ENCODE results near the gene RPL3. TPM values are rescaled to one million over a fixed set of nuclear protein-coding genes. Genes with fewer than 3 reads are reported as not detected.

Gene RPL3
- total RNA-seq, 1 donor from 2014 or later = 2,433 TPM

DNA sequence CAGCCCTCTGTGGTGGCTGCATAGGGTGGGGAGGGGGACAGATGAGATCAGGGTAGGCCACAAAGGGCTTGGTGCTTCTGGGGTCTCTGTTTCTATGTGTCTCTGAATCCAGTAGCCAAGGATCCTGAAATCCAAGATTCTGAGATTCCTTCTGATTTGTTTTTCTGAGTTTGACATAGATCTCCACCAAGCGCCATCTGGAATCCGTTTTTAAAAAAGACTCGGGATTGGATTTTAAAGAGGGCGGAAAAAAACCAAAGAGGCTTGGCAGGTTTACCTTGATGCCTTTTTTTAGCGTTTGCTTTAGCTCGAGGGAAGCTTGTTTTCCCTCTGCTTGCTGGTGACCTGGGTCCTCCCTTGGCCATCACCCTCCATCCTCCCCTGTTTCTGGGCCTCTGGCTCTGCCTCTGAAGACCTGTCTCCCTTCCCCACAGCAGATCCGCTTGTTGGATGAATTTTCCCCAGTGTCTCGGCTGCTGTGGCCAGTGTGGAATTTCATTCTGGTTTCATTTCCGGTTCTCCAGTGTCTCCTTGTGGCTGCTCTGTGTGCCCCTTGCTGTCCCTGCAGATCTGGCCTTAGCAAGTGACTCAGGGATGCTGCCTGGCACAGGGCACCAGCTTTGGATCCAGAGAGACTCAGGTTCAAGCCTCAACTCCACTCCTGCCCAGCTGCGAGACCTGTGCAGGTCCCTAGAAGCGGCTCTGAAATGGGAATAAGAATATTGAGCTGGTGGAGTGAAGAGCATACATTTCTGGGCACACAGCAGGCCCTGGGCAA is 45.5 kb upstream of the RPL3 start:
- TF ChIP-seq, protein P1, sequence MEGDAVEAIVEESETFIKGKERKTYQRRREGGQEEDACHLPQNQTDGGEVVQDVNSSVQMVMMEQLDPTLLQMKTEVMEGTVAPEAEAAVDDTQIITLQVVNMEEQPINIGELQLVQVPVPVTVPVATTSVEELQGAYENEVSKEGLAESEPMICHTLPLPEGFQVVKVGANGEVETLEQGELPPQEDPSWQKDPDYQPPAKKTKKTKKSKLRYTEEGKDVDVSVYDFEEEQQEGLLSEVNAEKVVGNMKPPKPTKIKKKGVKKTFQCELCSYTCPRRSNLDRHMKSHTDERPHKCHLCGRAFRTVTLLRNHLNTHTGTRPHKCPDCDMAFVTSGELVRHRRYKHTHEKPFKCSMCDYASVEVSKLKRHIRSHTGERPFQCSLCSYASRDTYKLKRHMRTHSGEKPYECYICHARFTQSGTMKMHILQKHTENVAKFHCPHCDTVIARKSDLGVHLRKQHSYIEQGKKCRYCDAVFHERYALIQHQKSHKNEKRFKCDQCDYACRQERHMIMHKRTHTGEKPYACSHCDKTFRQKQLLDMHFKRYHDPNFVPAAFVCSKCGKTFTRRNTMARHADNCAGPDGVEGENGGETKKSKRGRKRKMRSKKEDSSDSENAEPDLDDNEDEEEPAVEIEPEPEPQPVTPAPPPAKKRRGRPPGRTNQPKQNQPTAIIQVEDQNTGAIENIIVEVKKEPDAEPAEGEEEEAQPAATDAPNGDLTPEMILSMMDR (IDR thresholded peaks at IDR 0.05; ENCODE audit: unreplicated experiment) = no peak
- no peak overlapping the region for H3K27ac Mint-ChIP-seq
- H3K36me3 Mint-ChIP-seq (ENCODE audit: insufficient read depth) = peaks cover 11% of the 10 kb centered on the region
- no peaks in the 10 kb centered on the region for H3K9me3 Mint-ChIP-seq (ENCODE audit: low read depth)
- H3K27me3 Mint-ChIP-seq = no peaks in the 10 kb centered on the region
- peaks cover 19% of the 10 kb centered on the region for H3K4me1 Mint-ChIP-seq (ENCODE audit: low read depth)
- DNase-seq (ENCODE audit: low spot score, unreplicated experiment) = no peak
- H3K4me3 Mint-ChIP-seq (ENCODE audit: low read depth) = no peak overlapping the region

DNA sequence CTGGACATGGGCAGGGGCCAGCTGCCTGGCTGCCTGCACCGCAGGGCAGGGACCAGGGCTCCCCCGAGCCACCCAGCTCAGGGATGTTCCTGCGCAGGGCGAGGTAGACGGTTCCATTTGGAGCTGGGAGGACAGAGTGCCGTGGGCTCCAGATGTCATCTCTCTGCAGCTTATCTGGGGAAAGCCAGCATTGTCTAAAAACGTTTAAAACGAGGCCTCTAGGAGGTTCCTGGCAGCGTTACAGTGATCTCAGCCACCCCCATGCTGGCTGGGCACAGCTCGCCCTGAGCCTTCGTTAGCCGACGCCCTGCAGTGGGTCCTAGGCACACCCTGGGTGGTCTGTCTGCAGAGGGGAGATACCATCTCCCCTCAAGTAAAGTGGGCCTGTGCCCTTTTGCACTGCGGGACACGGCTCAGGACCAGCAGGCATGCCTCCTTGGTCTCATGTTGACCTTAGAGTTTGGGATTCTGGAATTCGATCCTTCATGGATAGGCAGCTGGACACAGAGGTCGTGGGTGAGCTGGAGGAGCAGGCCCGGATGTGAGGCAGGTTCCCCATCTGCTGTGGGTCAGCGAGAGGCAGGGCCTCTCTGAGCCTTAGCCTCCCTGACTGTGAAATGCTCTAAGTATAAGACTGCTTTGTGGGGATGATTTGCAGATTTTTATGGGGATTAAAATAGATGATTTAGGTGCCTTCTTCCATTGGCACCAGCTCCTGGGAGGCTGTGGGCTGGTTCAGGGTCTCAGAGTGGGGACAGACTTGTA is 44.5 kb upstream of the RPL3 start:
- Mint-ChIP-seq H3K4me3 (ENCODE audit: low read depth) (no peak overlapping the region), H3K4me1 (ENCODE audit: low read depth) (peaks cover 19% of the 10 kb centered on the region), H3K36me3 (ENCODE audit: insufficient read depth) (peaks cover 13% of the 10 kb centered on the region), H3K27me3 (no peaks in the 10 kb centered on the region), H3K27ac (no peak overlapping the region), H3K9me3 (ENCODE audit: low read depth) (no peaks in the 10 kb centered on the region)
- no peak for DNase-seq (ENCODE audit: low spot score, unreplicated experiment)
- TF ChIP-seq, protein P1 (IDR thresholded peaks at IDR 0.05; ENCODE audit: unreplicated experiment) = no peak

DNA sequence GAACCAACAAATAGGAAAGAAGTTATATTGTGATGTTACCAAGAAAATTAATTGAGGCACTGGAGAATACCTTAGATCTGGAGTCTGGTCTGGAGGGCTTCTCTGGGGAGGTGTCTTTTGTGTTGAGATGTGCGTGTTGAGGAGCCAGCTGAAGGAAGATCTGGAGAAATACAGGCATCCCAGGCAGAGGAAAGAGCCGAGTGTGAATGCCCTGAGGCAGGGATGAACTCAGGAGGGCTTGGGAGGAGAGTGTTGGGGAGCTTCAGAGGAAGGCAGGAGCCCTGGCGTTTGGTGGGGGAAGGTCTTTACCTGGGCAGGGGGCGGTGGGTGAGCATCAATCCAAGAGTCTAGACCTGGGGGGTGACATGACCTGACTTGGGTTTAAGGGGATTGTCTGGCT is 43.5 kb upstream of the RPL3 start:
- Mint-ChIP-seq H3K27ac (no peak overlapping the region), H3K27me3 (no peaks in the 10 kb centered on the region), H3K4me3 (ENCODE audit: low read depth) (no peak overlapping the region), H3K4me1 (ENCODE audit: low read depth) (peaks cover 20% of the 10 kb centered on the region), H3K36me3 (ENCODE audit: insufficient read depth) (peaks cover 17% of the 10 kb centered on the region), H3K9me3 (ENCODE audit: low read depth) (no peaks in the 10 kb centered on the region)
- no peak for DNase-seq (ENCODE audit: low spot score, unreplicated experiment)
- TF ChIP-seq, protein P1 (IDR thresholded peaks at IDR 0.05; ENCODE audit: unreplicated experiment) = no peak

DNA sequence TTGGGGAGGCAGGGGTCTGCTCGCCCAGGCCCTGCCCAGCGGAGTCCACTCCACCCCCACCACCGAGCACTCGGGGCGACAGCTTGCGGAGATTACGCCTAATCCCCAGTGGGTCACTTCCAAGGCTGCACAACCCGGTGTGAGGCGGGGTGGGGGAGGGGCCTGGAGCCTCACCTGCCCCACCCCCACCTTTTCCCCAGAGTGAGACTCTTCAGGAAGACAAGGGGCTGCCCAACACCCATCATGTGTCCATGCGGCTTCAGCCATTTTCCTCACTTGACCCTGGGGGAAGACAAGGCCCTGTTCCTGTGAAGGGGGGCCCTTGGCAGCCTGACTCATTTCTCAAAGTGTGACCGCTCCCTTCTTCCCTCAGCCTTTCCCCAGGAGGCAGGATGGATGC is 42.8 kb upstream of the RPL3 start:
- peaks cover 15% of the 10 kb centered on the region for H3K36me3 Mint-ChIP-seq (ENCODE audit: insufficient read depth)
- H3K9me3 Mint-ChIP-seq (ENCODE audit: low read depth) = no peaks in the 10 kb centered on the region
- no peak overlapping the region for H3K27ac Mint-ChIP-seq
- TF ChIP-seq, protein P1 (IDR thresholded peaks at IDR 0.05; ENCODE audit: unreplicated experiment) = no peak
- no peak for DNase-seq (ENCODE audit: low spot score, unreplicated experiment)
- no peak overlapping the region for H3K4me3 Mint-ChIP-seq (ENCODE audit: low read depth)
- H3K27me3 Mint-ChIP-seq = no peaks in the 10 kb centered on the region
- peaks cover 20% of the 10 kb centered on the region for H3K4me1 Mint-ChIP-seq (ENCODE audit: low read depth)

DNA sequence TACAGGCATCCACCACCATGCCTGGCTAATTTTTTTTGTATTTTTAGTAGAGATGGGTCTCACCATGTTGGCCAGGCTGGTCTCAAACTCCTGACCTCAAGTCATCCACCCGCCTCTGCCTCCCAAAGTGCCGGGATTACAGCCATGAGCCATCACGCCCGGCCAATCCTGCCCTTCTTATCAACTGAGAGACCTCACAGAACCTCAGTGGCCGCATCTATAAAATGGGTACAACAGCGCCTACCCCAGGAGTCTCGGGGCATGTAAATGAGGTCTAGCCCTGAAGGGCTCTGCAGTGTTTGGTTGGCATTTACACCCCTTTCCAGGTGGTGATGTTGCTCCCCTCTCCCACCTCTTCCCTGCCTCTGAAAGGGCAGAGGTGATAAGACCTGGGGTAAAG is 42.1 kb upstream of the RPL3 start:
- Mint-ChIP-seq H3K9me3 (ENCODE audit: low read depth) (no peaks in the 10 kb centered on the region), H3K27me3 (no peaks in the 10 kb centered on the region), H3K4me1 (ENCODE audit: low read depth) (peaks cover 20% of the 10 kb centered on the region), H3K27ac (no peak overlapping the region), H3K4me3 (ENCODE audit: low read depth) (no peak overlapping the region), H3K36me3 (ENCODE audit: insufficient read depth) (peaks cover 12% of the 10 kb centered on the region)
- TF ChIP-seq, protein P1 (IDR thresholded peaks at IDR 0.05; ENCODE audit: unreplicated experiment) = no peak
- DNase-seq (ENCODE audit: low spot score, unreplicated experiment) = no peak

Measured in progenitor cell of endocrine pancreas (in vitro differentiated cells).